ENCODE results near the gene TACSTD2.
"Not testable (repeated sequence)": the region's sequence is repeated elsewhere in the genome, so short reads cannot be mapped to it uniquely, and the experiment has no call there.

TACSTD2 gene

DNA sequence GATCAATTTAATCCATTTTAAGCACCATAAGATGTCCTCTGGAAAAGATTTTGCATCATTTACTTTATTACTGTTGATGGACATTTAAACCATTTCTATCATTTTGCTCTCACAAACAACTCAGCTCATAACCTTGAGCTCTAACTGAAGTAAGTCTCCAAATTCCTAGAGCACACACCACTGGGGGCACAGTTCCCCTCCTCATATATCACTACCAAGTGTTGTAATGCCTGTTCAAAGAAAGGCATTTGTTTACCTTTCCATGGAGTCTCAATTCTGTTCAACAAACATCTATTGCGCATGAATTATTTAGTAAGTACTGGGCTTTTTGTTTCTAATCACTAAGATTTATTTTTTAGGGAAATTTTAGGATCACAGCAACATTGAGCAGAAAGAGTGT is 21.7 kb downstream of the TACSTD2 start (continued):
- TF ChIP-seq, protein P1, sequence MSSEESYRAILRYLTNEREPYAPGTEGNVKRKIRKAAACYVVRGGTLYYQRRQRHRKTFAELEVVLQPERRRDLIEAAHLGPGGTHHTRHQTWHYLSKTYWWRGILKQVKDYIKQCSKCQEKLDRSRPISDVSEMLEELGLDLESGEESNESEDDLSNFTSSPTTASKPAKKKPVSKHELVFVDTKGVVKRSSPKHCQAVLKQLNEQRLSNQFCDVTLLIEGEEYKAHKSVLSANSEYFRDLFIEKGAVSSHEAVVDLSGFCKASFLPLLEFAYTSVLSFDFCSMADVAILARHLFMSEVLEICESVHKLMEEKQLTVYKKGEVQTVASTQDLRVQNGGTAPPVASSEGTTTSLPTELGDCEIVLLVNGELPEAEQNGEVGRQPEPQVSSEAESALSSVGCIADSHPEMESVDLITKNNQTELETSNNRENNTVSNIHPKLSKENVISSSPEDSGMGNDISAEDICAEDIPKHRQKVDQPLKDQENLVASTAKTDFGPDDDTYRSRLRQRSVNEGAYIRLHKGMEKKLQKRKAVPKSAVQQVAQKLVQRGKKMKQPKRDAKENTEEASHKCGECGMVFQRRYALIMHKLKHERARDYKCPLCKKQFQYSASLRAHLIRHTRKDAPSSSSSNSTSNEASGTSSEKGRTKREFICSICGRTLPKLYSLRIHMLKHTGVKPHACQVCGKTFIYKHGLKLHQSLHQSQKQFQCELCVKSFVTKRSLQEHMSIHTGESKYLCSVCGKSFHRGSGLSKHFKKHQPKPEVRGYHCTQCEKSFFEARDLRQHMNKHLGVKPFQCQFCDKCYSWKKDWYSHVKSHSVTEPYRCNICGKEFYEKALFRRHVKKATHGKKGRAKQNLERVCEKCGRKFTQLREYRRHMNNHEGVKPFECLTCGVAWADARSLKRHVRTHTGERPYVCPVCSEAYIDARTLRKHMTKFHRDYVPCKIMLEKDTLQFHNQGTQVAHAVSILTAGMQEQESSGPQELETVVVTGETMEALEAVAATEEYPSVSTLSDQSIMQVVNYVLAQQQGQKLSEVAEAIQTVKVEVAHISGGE (tag by site-specific recombination; conservative IDR thresholded peaks at IDR 0.05; ENCODE audit: low read depth), result no peak

GRCh38 chr1:58551186-58552140 is 25.6 kb downstream of the TACSTD2 start:
- Histone ChIP-seq H3K4me3 (ENCODE audit: low read depth, low read length) (no peak overlapping the region), H3K4me1 (ENCODE audit: control insufficient read depth, insufficient read depth, low read length) (no peaks in the 10 kb centered on the region), H3K36me3 (ENCODE audit: control insufficient read depth in 2 of 2, insufficient read depth in 1 of 2, low read length in 2 of 2) (no peaks in the 10 kb centered on the region), H3K9me3 (ENCODE audit: control insufficient read depth, insufficient read depth, low read depth, low read length) (no peaks in the 10 kb centered on the region), H3K27ac (ENCODE audit: extremely low read depth, low read depth, low read length) (no peak overlapping the region)
- CTCF ChIA-PET, result interaction anchor here (0.6 to 1.6 kb wide), 4 partner anchors 36 to 1473 kb away, joined by 3 to 6 read pairs (median 3); no protein-coding TSS in a partner anchor
- TF ChIP-seq ZSCAN16 (tag by site-specific recombination; IDR thresholded peaks at IDR 0.05) (no peak), ZNF140 (tag by site-specific recombination; IDR thresholded peaks at IDR 0.05) (no peak)
- POLR2A ChIA-PET, result no interaction called here

GRCh38 chr1:58549291-58549690 is 27.8 kb downstream of the TACSTD2 start:
- POLR2A ChIA-PET; H3K27ac ChIP-seq (ENCODE audit: extremely low read depth, low read depth, low read length): not testable (repeated sequence)
- CTCF ChIA-PET, result interaction anchor here (0.6 to 1.0 kb wide), 5 partner anchors 33 to 1325 kb away, joined by 3 to 5 read pairs (median 4); no protein-coding TSS in a partner anchor

GRCh38 chr1:58548371-58548770 is 28.7 kb downstream of the TACSTD2 start:
- Histone ChIP-seq H3K27ac (ENCODE audit: extremely low read depth, low read depth, low read length) (no peak overlapping the region), H3K4me3 (ENCODE audit: low read depth, low read length) (no peak overlapping the region), H3K36me3 (ENCODE audit: control insufficient read depth in 2 of 2, insufficient read depth in 1 of 2, low read length in 2 of 2) (no peaks in the 10 kb centered on the region), H3K4me1 (ENCODE audit: control insufficient read depth, insufficient read depth, low read length) (no peaks in the 10 kb centered on the region), H3K9me3 (ENCODE audit: control insufficient read depth, insufficient read depth, low read depth, low read length) (no peaks in the 10 kb centered on the region)
- ChIA-PET CTCF (interaction anchor here (0.8 to 2.4 kb wide), 5 partner anchors 21 to 104 kb away, joined by 3 to 9 read pairs (median 4); no protein-coding TSS in a partner anchor), POLR2A (no interaction called here)
- TF ChIP-seq ZNF747 (tag by site-specific recombination; IDR thresholded peaks at IDR 0.05) (no peak), HOXA7 (CRISPR knock-in tag; IDR thresholded peaks at IDR 0.05; ENCODE audit: borderline replicate concordance) (no peak), ZNF449 (tag by site-specific recombination; IDR thresholded peaks at IDR 0.05) (no peak), ZNF366 (tag by site-specific recombination; conservative IDR thresholded peaks at IDR 0.05) (no peak), ZSCAN23 (tag by site-specific recombination; IDR thresholded peaks at IDR 0.05) (no peak), ZNF571 (tag by site-specific recombination; IDR thresholded peaks at IDR 0.05) (no peak), ZNF768 (tag by site-specific recombination; IDR thresholded peaks at IDR 0.05) (no peak), ZNF184 (tag by site-specific recombination; IDR thresholded peaks at IDR 0.05) (no peak), ZBTB44 (tag by site-specific recombination; IDR thresholded peaks at IDR 0.05) (no peak), ZNF175 (tag by site-specific recombination; IDR thresholded peaks at IDR 0.05) (no peak), ZNF704 (tag by site-specific recombination; IDR thresholded peaks at IDR 0.05) (no peak)
- TF ChIP-seq, protein P1 (tag by site-specific recombination; conservative IDR thresholded peaks at IDR 0.05; ENCODE audit: low read depth), result no peak

More at GRCh38 chr1:58549291-58549690, 27.8 kb downstream of the TACSTD2 start:
- not testable (repeated sequence) for H3K36me3 ChIP-seq (ENCODE audit: control insufficient read depth in 2 of 2, insufficient read depth in 1 of 2, low read length in 2 of 2); H3K4me1 ChIP-seq (ENCODE audit: control insufficient read depth, insufficient read depth, low read length); H3K4me3 ChIP-seq (ENCODE audit: low read depth, low read length); H3K9me3 ChIP-seq (ENCODE audit: control insufficient read depth, insufficient read depth, low read depth, low read length)
